Measurements from ENCODE around the gene GDPGP1. TPM values are rescaled to one million over a fixed set of nuclear protein-coding genes. Genes with fewer than 3 reads are reported as not detected.

GDPGP1 gene
- total RNA-seq, 6 experiments from 2014 or later, result 4.5 to 6.3 (median 5.2) TPM

- no peak for DNase-seq
- Mint-ChIP-seq H3K4me3 (peak overlapping the region; percentile 99), H3K27me3 (ENCODE audit: insufficient read depth) (no peaks in the 10 kb centered on the region; the same call in none of the 2 replicates), H3K9me3 (no peaks in the 10 kb centered on the region), H3K4me1 (ENCODE audit: low read depth) (peaks cover 53% of the 10 kb centered on the region), H3K27ac (peak overlapping the region; percentile 97), H3K36me3 (ENCODE audit: low read depth) (peaks cover 28% of the 10 kb centered on the region)
- no peak for TF ChIP-seq CTCF (IDR thresholded peaks at IDR 0.05)
Observed at GRCh38 chr15:90264671-90265070, 30.7 kb downstream of the GDPGP1 start.

GRCh38 chr15:90265271-90266060 is 31.5 kb downstream of the GDPGP1 start, which contains the start of gene NGRN:
TSS of gene NGRN (plus strand) at chr15:90265672. CDS start at chr15:90265713, 41 bp downstream.
- peak within 1 kb of the TSS; percentile 99 for H3K4me3 Mint-ChIP-seq
- H3K4me1 Mint-ChIP-seq (ENCODE audit: low read depth), result peaks cover 61% of the 10 kb centered on the region
- peaks cover 36% of the 10 kb centered on the region for H3K36me3 Mint-ChIP-seq (ENCODE audit: low read depth)
- TF ChIP-seq CTCF (IDR thresholded peaks at IDR 0.05), result no peak
- peak within 1 kb of the TSS; percentile 97 for H3K27ac Mint-ChIP-seq
- DNase-seq, result peak; percentile 82
- no peaks in the 10 kb centered on the region; the same call in none of the 2 replicates for H3K27me3 Mint-ChIP-seq (ENCODE audit: insufficient read depth)
- H3K9me3 Mint-ChIP-seq, result no peaks in the 10 kb centered on the region

GRCh38 chr15:90266061-90266431 is 32.0 kb downstream of the GDPGP1 start:
- Mint-ChIP-seq H3K27me3 (ENCODE audit: insufficient read depth) (no peaks in the 10 kb centered on the region; the same call in none of the 2 replicates), H3K9me3 (no peaks in the 10 kb centered on the region), H3K27ac (peak overlapping the region; percentile 97), H3K4me1 (ENCODE audit: low read depth) (peaks cover 62% of the 10 kb centered on the region), H3K4me3 (peak overlapping the region; percentile 99), H3K36me3 (ENCODE audit: low read depth) (peaks cover 37% of the 10 kb centered on the region)
- no peak for TF ChIP-seq CTCF (IDR thresholded peaks at IDR 0.05)
- peak; percentile 41 for DNase-seq

- peak; percentile 9 for DNase-seq
- H3K27me3 Mint-ChIP-seq (ENCODE audit: insufficient read depth), result no peaks in the 10 kb centered on the region; the same call in none of the 2 replicates
- peaks cover 62% of the 10 kb centered on the region for H3K4me1 Mint-ChIP-seq (ENCODE audit: low read depth)
- H3K36me3 Mint-ChIP-seq (ENCODE audit: low read depth), result peaks cover 42% of the 10 kb centered on the region
- H3K4me3 Mint-ChIP-seq, result peak overlapping the region; percentile 99
- H3K9me3 Mint-ChIP-seq, result no peaks in the 10 kb centered on the region
- peak overlapping the region; percentile 97 for H3K27ac Mint-ChIP-seq
- 0 out of 2 replicates have a peak, but pooled peaks have one; percentile 11 for TF ChIP-seq CTCF (IDR thresholded peaks at IDR 0.05)
Observed at GRCh38 chr15:90266485-90266884, 32.5 kb downstream of the GDPGP1 start.

- peak overlapping the region; percentile 10 for H3K27ac Mint-ChIP-seq
- H3K27me3 Mint-ChIP-seq (ENCODE audit: insufficient read depth), result no peaks in the 10 kb centered on the region; the same call in none of the 2 replicates
- DNase-seq, result no peak
- peaks cover 56% of the 10 kb centered on the region for H3K36me3 Mint-ChIP-seq (ENCODE audit: low read depth)
- H3K4me3 Mint-ChIP-seq, result peak overlapping the region; percentile 99
- H3K9me3 Mint-ChIP-seq, result no peaks in the 10 kb centered on the region
- no peak for TF ChIP-seq CTCF (IDR thresholded peaks at IDR 0.05)
- peaks cover 52% of the 10 kb centered on the region for H3K4me1 Mint-ChIP-seq (ENCODE audit: low read depth)
Observed at GRCh38 chr15:90268415-90268814, 34.4 kb downstream of the GDPGP1 start.
